ENCODE measurements around the gene TPSB2. TPM values are rescaled to one million over a fixed set of nuclear protein-coding genes. Genes with fewer than 3 reads are reported as not detected.
A peak's percentile ranks its signal among the peaks of the same experiment; 100 is the strongest.
"Not testable (repeated sequence)": the region's sequence is repeated elsewhere in the genome, so short reads cannot be mapped to it uniquely, and the experiment has no call there.

Gene TPSB2
- total RNA-seq, 1 experiment from 2014 or later = not detected

DNA sequence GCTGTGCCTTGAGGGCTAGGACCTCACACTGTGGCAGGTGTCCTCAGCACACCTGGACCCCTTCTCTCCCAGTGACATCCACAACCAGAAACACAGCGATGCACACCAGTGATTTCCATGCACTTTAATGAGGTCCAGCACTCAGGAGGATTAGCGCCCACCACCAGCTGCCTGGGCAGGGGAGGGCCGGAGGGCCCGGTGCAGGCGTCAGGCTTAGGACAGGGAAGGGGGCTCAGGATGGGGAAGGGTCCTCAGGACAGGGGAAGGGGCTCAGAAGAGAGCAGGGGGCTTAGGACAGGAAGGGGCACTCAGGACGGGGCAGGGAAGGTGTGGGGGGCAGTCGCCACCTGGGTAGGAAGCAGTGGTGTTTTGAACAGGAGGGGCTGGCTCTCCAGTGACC, 1.8 kb downstream of the TPSB2 start:
- RAD21 ChIA-PET (ENCODE audit: low non-redundant PET in 1 of 2, low total read pairs in 2 of 2, uncharacterized antibody in 2 of 2, unreplicated experiment in 2 of 2); H2AFZ ChIP-seq (ENCODE audit: low read depth, low read length, poor library complexity, severe bottlenecking); DNase-seq (ENCODE audit: low read depth, low spot score); H3K79me2 ChIP-seq (ENCODE audit: insufficient read depth, low read length); H3K4me2 ChIP-seq (ENCODE audit: low read length); H3K27ac ChIP-seq (ENCODE audit: low read depth, low read length); H4K20me1 ChIP-seq (ENCODE audit: insufficient read depth); BruUV-seq (replicated peaks); ATAC-seq; H3K4me3 ChIP-seq (replicated peaks in 1 of 2; ENCODE audit: low read depth in 1 of 2, low read length in 2 of 2); H3K27me3 ChIP-seq (ENCODE audit: insufficient read depth, low read length); H3K4me1 ChIP-seq (ENCODE audit: control insufficient read depth in 1 of 2, insufficient read depth in 2 of 2, low read length in 2 of 2); H3K9me2 ChIP-seq (ENCODE audit: insufficient read depth); H3K9me3 ChIP-seq (ENCODE audit: control insufficient read depth in 1 of 2, insufficient read depth in 1 of 2, low read depth in 1 of 2, low read length in 2 of 2); CTCF ChIA-PET; H3K36me3 ChIP-seq (ENCODE audit: control insufficient read depth in 1 of 2, insufficient read depth in 2 of 2, low read length in 2 of 2); intact Hi-C loops (cut with micrococcal nuclease); H3K9ac ChIP-seq (ENCODE audit: low read length); POLR2A ChIA-PET: not testable (repeated sequence)

DNA sequence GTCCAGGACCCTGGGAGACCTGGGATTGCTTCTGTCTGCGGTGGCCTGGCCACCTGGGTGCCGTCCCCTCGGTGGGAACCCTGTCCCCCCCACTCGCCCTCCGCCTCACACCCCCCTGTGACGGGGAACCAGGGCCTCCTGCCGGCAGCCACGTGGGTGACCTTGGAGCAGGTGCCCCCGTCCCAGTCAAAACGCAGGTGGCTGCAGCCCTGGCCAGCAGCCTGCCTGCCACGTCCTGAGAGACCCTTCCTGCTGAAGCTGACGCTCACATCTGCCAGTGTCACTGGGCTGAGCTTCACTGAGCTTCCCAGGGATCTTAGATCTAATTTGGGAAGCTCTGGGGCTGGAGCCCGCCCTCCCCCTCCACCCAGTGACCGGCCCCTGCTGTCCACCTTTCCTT, 3.3 kb downstream of the TPSB2 start:
- H3K36me3 ChIP-seq (ENCODE audit: control insufficient read depth in 1 of 2, insufficient read depth in 2 of 2, low read length in 2 of 2); CTCF ChIA-PET; H3K27ac ChIP-seq (ENCODE audit: low read depth, low read length); H3K79me2 ChIP-seq (ENCODE audit: insufficient read depth, low read length); ATAC-seq; H3K4me3 ChIP-seq (replicated peaks in 1 of 2; ENCODE audit: low read depth in 1 of 2, low read length in 2 of 2); H3K9ac ChIP-seq (ENCODE audit: low read length); H3K4me2 ChIP-seq (ENCODE audit: low read length); H3K27me3 ChIP-seq (ENCODE audit: insufficient read depth, low read length); DNase-seq (ENCODE audit: low read depth, low spot score); H3K9me3 ChIP-seq (ENCODE audit: control insufficient read depth in 1 of 2, insufficient read depth in 1 of 2, low read depth in 1 of 2, low read length in 2 of 2); BruUV-seq (replicated peaks); H4K20me1 ChIP-seq (ENCODE audit: insufficient read depth); RAD21 ChIA-PET (ENCODE audit: low non-redundant PET in 1 of 2, low total read pairs in 2 of 2, uncharacterized antibody in 2 of 2, unreplicated experiment in 2 of 2); intact Hi-C loops (cut with micrococcal nuclease); H3K4me1 ChIP-seq (ENCODE audit: control insufficient read depth in 1 of 2, insufficient read depth in 2 of 2, low read length in 2 of 2); H2AFZ ChIP-seq (ENCODE audit: low read depth, low read length, poor library complexity, severe bottlenecking); POLR2A ChIA-PET; H3K9me2 ChIP-seq (ENCODE audit: insufficient read depth): not testable (repeated sequence)

DNA sequence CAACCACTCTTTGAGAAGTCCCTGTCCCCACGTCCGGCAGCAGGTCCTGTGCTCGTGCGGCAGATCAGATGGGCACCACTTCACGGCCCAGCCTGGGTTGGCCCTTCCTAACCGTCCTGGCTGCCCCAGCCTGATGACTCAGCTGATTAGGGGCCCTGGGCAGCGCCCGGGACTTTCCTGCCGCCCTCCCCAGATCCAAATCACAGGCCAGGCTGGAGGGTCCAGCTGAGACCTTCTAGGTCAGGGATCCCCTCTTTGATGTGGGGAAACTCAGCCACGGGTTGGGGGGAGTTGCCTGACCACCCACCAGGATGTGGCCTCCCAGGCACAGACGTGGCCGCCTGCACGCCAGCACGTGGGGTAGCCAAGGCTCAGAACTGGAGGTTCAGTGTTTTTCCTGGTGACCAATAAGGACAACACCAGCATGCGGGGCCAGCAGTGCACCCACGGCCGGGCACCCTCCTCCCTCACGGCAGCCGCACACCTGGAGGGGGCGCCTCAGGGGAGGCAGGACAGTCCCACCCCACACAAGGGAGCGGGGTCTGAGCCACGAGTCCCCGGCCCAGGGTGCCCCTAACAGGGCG, 4.2 kb downstream of the TPSB2 start:
- H3K27me3 ChIP-seq (ENCODE audit: insufficient read depth, low read length); H3K9me3 ChIP-seq (ENCODE audit: control insufficient read depth in 1 of 2, insufficient read depth in 1 of 2, low read depth in 1 of 2, low read length in 2 of 2); H4K20me1 ChIP-seq (ENCODE audit: insufficient read depth); POLR2A ChIA-PET; H3K4me1 ChIP-seq (ENCODE audit: control insufficient read depth in 1 of 2, insufficient read depth in 2 of 2, low read length in 2 of 2); H3K79me2 ChIP-seq (ENCODE audit: insufficient read depth, low read length); DNase-seq (ENCODE audit: low read depth, low spot score); RAD21 ChIA-PET (ENCODE audit: low non-redundant PET in 1 of 2, low total read pairs in 2 of 2, uncharacterized antibody in 2 of 2, unreplicated experiment in 2 of 2); H3K4me2 ChIP-seq (ENCODE audit: low read length); H3K27ac ChIP-seq (ENCODE audit: low read depth, low read length); BruUV-seq (replicated peaks); H3K4me3 ChIP-seq (replicated peaks in 1 of 2; ENCODE audit: low read depth in 1 of 2, low read length in 2 of 2); H2AFZ ChIP-seq (ENCODE audit: low read depth, low read length, poor library complexity, severe bottlenecking); H3K36me3 ChIP-seq (ENCODE audit: control insufficient read depth in 1 of 2, insufficient read depth in 2 of 2, low read length in 2 of 2); H3K9me2 ChIP-seq (ENCODE audit: insufficient read depth); CTCF ChIA-PET; intact Hi-C loops (cut with micrococcal nuclease); H3K9ac ChIP-seq (ENCODE audit: low read length): not testable (repeated sequence)
- ATAC-seq = peak; percentile 15; the same call in 1 of the 2 replicates
